Activated B cell treated with CpG ODN at 0.5 μM for 24 hours (primary cell): Measurements from ENCODE around the gene TGM5. TPM values are rescaled to one million over a fixed set of nuclear protein-coding genes. Genes with fewer than 3 reads are reported as not detected.

ENCODE experiments used
- ATAC-seq: fragments of 200-7000 bp; cut with Tn5 transposase; one replicate; pipeline ENCODE4 v1.10.0; 2021; ENCODE audit warnings: low read depth, mild to moderate bottlenecking, moderate library complexity
- CTCF ChIA-PET: fragments of 350-600 bp; sonication (Branson Sonifier 250); formaldehyde crosslinking; loops from one replicate; lab custom pipeline; 2021; ENCODE audit warnings: antibody characterized with exemption; lab: Charles Lee
- POLR2A ChIA-PET: fragments of 350-600 bp; sonication (Branson Sonifier 250); formaldehyde crosslinking; loops from one replicate; lab custom pipeline; 2021; ENCODE audit warnings: antibody characterized with exemption; lab: Charles Lee
- DNase-seq: peaks from one replicate; pipeline ENCODE4 v3.0.0; 2022
- H3K27ac Mint-ChIP-seq: one replicate; pipeline ENCODE4 v1.8.0; 2020; ENCODE audit warnings: mixed read lengths
- H3K27me3 Mint-ChIP-seq: one replicate; pipeline ENCODE4 v1.8.0; 2021; ENCODE audit warnings: mixed read lengths
- H3K36me3 Mint-ChIP-seq: one replicate; pipeline ENCODE4 v1.8.0; 2021; ENCODE audit warnings: low read depth, mixed read lengths
- H3K4me1 Mint-ChIP-seq: one replicate; pipeline ENCODE4 v1.8.0; 2021; ENCODE audit warnings: mixed read lengths
- H3K4me3 Mint-ChIP-seq: one replicate; pipeline ENCODE4 v1.8.0; 2020; ENCODE audit warnings: mild to moderate bottlenecking, mixed read lengths
- H3K9me3 Mint-ChIP-seq: one replicate; pipeline ENCODE4 v1.8.0; 2020; ENCODE audit warnings: mixed read lengths
- intact Hi-C: fragments of 100-400 bp; cut with micrococcal nuclease; formaldehyde crosslinking; loops from one replicate; pipeline ENCODE4 v1.15.1; 2024
- total RNA-seq: library from RNA; stranded (reverse); gene quantifications from 2 replicates; pipeline ENCODE4 v1.2.3, GENCODE V29; 2022
- TF ChIP-seq, protein P1 (sequence below): fragments of 200-600 bp; IDR thresholded peaks from one replicate; pipeline ENCODE4 v1.8.0; 2022; ENCODE audit warnings: antibody characterized with exemption, mild to moderate bottlenecking

The TGM5 gene
- total RNA-seq, 1 donor from 2014 or later = 0.11 TPM

DNA sequence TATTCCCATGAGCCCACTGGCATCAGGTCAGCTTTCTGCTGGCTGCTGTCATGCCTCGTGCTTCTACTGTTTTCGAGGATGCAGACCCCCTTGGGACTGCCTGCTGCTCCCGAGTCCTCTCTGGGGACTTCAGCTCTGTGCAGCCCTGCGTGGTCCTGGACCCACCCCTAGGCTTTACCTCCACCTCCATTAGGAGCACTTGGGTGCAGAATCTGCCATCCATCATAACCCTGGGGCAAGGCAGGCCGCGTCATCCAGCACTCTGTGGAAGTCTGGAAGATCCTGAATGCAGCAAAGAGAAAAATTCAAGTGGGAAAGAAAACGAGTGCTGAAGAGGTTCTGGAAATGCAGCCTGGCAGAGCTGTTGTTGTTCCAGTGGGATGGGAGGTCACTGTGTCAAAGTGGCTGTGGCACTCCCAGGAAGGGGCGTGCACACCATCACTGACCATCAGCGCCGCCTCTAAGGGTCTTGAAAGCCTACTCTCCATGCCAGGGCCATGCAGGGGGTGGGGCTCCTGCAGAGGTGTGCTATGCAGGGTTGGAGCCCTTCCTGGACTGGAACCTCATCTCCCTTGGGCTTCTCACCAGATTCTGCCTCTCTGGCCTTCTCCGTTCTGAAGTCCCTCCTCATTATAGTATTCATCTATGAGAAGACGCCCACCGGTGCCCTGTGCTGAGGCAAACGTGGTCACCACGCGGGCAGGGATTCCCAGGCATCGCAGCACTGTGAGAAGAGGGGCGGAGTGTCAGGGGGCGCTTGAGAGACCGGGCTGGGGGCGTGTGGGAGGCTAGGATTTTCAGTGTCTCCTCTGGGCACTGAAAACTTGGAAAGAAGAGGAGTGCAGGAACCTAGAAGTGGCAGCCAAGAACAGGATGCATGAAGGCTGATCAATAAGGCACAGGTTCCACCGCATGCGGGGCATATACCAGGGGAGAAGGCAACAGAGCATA lies 58.4 kb downstream of the TGM5 start:
- peaks cover 17% of the 10 kb centered on the region for H3K27me3 Mint-ChIP-seq
- POLR2A ChIA-PET = no interaction called here
- TF ChIP-seq, protein P1, sequence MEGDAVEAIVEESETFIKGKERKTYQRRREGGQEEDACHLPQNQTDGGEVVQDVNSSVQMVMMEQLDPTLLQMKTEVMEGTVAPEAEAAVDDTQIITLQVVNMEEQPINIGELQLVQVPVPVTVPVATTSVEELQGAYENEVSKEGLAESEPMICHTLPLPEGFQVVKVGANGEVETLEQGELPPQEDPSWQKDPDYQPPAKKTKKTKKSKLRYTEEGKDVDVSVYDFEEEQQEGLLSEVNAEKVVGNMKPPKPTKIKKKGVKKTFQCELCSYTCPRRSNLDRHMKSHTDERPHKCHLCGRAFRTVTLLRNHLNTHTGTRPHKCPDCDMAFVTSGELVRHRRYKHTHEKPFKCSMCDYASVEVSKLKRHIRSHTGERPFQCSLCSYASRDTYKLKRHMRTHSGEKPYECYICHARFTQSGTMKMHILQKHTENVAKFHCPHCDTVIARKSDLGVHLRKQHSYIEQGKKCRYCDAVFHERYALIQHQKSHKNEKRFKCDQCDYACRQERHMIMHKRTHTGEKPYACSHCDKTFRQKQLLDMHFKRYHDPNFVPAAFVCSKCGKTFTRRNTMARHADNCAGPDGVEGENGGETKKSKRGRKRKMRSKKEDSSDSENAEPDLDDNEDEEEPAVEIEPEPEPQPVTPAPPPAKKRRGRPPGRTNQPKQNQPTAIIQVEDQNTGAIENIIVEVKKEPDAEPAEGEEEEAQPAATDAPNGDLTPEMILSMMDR = no peak

DNA sequence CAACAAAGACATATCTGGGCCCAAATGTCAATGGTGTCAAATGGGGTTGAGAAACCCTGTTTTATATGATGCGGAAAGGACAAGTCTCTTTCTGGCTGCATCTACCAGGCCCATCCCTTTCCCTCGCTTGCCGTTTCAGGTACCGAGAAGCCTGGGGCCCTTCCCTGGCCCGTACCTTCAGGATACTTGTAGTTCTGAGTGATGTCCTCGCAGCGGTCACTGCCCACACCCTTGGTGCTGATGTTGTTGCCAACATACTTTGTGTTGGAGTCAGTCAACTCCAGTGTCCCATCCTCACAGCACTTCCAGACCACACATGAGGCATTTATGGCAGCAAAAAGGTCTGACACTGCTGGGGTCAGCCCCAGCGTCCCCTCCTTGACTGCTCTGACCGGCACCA lies 59.7 kb downstream of the TGM5 start:
- Mint-ChIP-seq H3K4me1 (peaks cover 4% of the 10 kb centered on the region), H3K36me3 (no peaks in the 10 kb centered on the region), H3K27ac (no peak overlapping the region), H3K27me3 (peaks cover 17% of the 10 kb centered on the region), H3K9me3 (no peaks in the 10 kb centered on the region), H3K4me3 (no peak overlapping the region)
- TF ChIP-seq, protein P1 = no peak
- DNase-seq = no peak
- CTCF ChIA-PET = interaction anchor here (1.3 kb wide), 1 partner anchor 18 kb away, joined by 3 read pairs; no protein-coding TSS in a partner anchor
- intact Hi-C loops = no loop called here
- no peak for ATAC-seq
- POLR2A ChIA-PET = no interaction called here

More for the DNA sequence above, 58.4 kb downstream of the TGM5 start:
- CTCF ChIA-PET = interaction anchor here (1.3 kb wide), 2 partner anchors 17 to 78 kb away, joined by 3 read pairs; no protein-coding TSS in a partner anchor
- H3K9me3 Mint-ChIP-seq = no peaks in the 10 kb centered on the region
- ATAC-seq = no peak
- no peak overlapping the region for H3K4me3 Mint-ChIP-seq
- intact Hi-C loops = no loop called here
- H3K27ac Mint-ChIP-seq = no peak overlapping the region
- no peaks in the 10 kb centered on the region for H3K36me3 Mint-ChIP-seq
- no peak for DNase-seq
- peaks cover 4% of the 10 kb centered on the region for H3K4me1 Mint-ChIP-seq

DNA sequence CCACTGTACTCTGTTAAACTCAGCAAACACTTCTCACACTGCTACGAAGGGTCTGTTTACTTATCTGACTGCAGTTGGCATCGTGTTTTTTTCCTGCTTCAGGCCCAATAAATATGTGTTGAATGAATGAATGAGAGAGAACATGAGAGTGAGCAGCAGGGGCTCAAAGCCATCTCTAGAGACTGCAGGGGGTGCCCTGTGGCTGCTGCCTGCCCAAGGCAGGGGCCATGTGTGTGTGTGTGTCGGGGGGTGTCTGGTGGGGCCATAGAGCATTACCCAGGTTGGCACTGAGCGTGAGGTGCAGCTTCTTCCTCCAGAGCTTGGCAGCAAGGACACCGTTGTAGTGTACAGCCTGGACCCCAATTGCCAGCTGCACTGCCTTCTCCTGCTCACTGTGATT lies 60.7 kb downstream of the TGM5 start:
- TF ChIP-seq, protein P1 = no peak
- H3K27ac Mint-ChIP-seq = no peak overlapping the region
- peaks cover 4% of the 10 kb centered on the region for H3K4me1 Mint-ChIP-seq
- H3K4me3 Mint-ChIP-seq = no peak overlapping the region
- ChIA-PET POLR2A (interaction anchor here (0.5 kb wide), 1 partner anchor 61 kb away, joined by 7 read pairs; no protein-coding TSS in a partner anchor), CTCF (no interaction called here)
- no peaks in the 10 kb centered on the region for H3K36me3 Mint-ChIP-seq
- no peaks in the 10 kb centered on the region for H3K9me3 Mint-ChIP-seq
- intact Hi-C loops = no loop called here
- DNase-seq = no peak
- no peak for ATAC-seq
- H3K27me3 Mint-ChIP-seq = peaks cover 17% of the 10 kb centered on the region

DNA sequence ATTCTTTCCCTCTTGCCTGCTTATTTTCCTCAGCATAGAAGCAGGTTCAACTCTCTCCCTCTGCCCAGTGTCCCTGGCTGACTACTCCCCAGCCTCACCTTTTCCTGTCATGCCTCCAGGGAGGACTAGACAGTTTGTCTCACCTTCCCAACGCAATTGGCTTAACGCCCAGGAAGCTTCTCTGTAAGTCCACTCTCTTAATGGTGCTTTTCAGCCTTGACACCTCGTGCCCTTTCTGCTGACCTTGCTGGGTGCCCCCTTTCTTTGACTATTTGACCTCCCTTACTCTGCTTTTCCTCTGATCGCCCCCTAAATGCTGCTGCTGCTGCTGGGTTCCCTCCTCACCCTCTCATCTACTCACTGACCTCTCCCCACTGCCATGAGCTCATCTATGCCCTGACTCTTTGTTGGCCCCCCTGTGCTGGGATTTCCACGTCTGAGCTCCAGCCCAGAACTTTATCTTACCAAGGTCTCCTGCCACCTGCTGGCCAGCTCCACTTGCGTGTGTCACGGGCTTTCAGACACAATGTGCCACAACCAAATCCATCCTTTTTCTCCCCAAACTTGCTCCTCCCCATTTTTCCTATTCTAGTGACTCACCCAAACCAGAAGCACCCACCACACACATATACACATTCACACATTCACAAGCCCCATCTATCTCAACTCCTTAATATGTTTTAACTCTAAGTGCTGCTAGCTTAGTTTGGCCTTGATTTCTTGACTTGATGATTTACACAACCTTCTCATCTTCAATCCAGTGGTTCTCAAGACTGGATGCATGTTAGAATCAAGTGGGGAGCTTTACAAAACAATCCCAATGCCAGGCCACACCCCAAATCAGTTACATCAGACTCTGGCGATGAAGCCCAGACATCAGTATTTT lies 62.5 kb downstream of the TGM5 start:
- TF ChIP-seq, protein P1 = peak; percentile 29
- ATAC-seq = peak; percentile 56
- Mint-ChIP-seq H3K27me3 (peaks cover 8% of the 10 kb centered on the region), H3K4me1 (peaks cover 6% of the 10 kb centered on the region), H3K27ac (no peak overlapping the region), H3K36me3 (peaks cover 2% of the 10 kb centered on the region), H3K4me3 (no peak overlapping the region), H3K9me3 (no peaks in the 10 kb centered on the region)
- peak; percentile 28 for DNase-seq
- ChIA-PET CTCF (interaction anchor here (0.6 to 3.5 kb wide), 16 partner anchors 9 to 500 kb away, joined by 3 to 22 read pairs (median 3); partner anchors contain the start of genes CCNDBP1 and TMEM62), POLR2A (interaction anchor here (0.6 kb wide), 1 partner anchor 10 kb away, joined by 7 read pairs; no protein-coding TSS in a partner anchor)
- intact Hi-C loops = loop anchor here (2.0 kb wide), 1 partner anchor 17 kb away; no protein-coding TSS in a partner anchor
